Naive thymus-derived CD4-positive, alpha-beta T cell (primary cell): ENCODE results near the gene PHOSPHO1. TPM values are rescaled to one million over a fixed set of nuclear protein-coding genes. Genes with fewer than 3 reads are reported as not detected.

ENCODE experiments used
- ATAC-seq: fragments of 150-1000 bp; cut with Tn5 transposase; 2 replicates; pipeline ENCODE4 v1.10.0; 2021; ENCODE audit warnings: mild to moderate bottlenecking, moderate library complexity
- CTCF ChIA-PET: fragments of 350-600 bp; sonication (Branson Sonifier 250); formaldehyde crosslinking; loops from one replicate; lab custom pipeline; 2021; ENCODE audit warnings: antibody characterized with exemption; lab: Charles Lee
- POLR2A ChIA-PET: fragments of 350-600 bp; sonication (Branson Sonifier 250); formaldehyde crosslinking; loops from one replicate; lab custom pipeline; 2021; ENCODE audit warnings: antibody characterized with exemption, inconsistent platforms; lab: Charles Lee
- DNase-seq, 9 donors: peaks; one replicate each; pipeline versions ENCODE4 v3.0.0 to v3.0.0-alpha.2; 2020 to 2022; ENCODE audit warnings: mixed read lengths in 1 of 9
- H3K27ac ChIP-seq: one replicate; pipeline ENCODE4 v1.7.0; 2013; ENCODE audit warnings: mild to moderate bottlenecking, low read depth, low read length, moderate library complexity
- H3K27me3 ChIP-seq, 2 donors: one replicate each; pipeline ENCODE4 v1.7.0; 2013; ENCODE audit warnings: low read length in 2 of 2, mild to moderate bottlenecking in 2 of 2, moderate library complexity in 2 of 2; ENCODE audit not compliant: control insufficient read depth in 2 of 2, insufficient read depth in 2 of 2
- H3K36me3 ChIP-seq, 3 experiments: 1 replicate in 2 of 3; 2 replicates in 1 of 3; pipeline ENCODE4 v1.7.0; 2013; ENCODE audit warnings: low read length in 3 of 3, mild to moderate bottlenecking in 3 of 3, moderate library complexity in 1 of 3; ENCODE audit not compliant: insufficient read depth in 3 of 3, control insufficient read depth in 2 of 3
- H3K4me1 ChIP-seq, 2 donors: one replicate each; pipeline ENCODE4 v1.7.0; 2013; ENCODE audit warnings: low read length in 2 of 2, mild to moderate bottlenecking in 2 of 2, moderate library complexity in 1 of 2; ENCODE audit not compliant: control insufficient read depth in 2 of 2, insufficient read depth in 2 of 2
- H3K4me3 ChIP-seq: 2 replicates; pipeline ENCODE4 v1.7.0; 2013; ENCODE audit warnings: mild to moderate bottlenecking, low read length
- H3K9me3 ChIP-seq, 3 experiments: 1 replicate in 2 of 3; 2 replicates in 1 of 3; pipeline ENCODE4 v1.7.0; 2013; ENCODE audit warnings: low read length in 3 of 3; ENCODE audit not compliant: control insufficient read depth in 2 of 3
- H3K27ac Mint-ChIP-seq, 9 donors: one replicate each; pipeline ENCODE4 v1.8.0; 2020 to 2022; ENCODE audit warnings: mixed read lengths in 9 of 9, mild to moderate bottlenecking in 8 of 9, moderate library complexity in 5 of 9, inconsistent platforms in 2 of 9
- H3K27me3 Mint-ChIP-seq, 5 donors: one replicate each; pipeline ENCODE4 v1.8.0; 2021 to 2022; ENCODE audit warnings: mixed read lengths in 5 of 5, mild to moderate bottlenecking in 1 of 5
- H3K36me3 Mint-ChIP-seq, 5 donors: one replicate each; pipeline ENCODE4 v1.8.0; 2020 to 2022; ENCODE audit warnings: mixed read lengths in 5 of 5, mild to moderate bottlenecking in 3 of 5, inconsistent platforms in 1 of 5
- H3K4me1 Mint-ChIP-seq, 7 donors: one replicate each; pipeline ENCODE4 v1.8.0; 2020 to 2022; ENCODE audit warnings: mixed read lengths in 7 of 7, mild to moderate bottlenecking in 3 of 7, inconsistent platforms in 1 of 7
- H3K4me3 Mint-ChIP-seq, 10 donors: one replicate each; pipeline ENCODE4 v1.8.0; 2020 to 2022; ENCODE audit warnings: mild to moderate bottlenecking in 10 of 10, mixed read lengths in 10 of 10, moderate library complexity in 6 of 10, inconsistent platforms in 2 of 10
- H3K9me3 Mint-ChIP-seq, 11 donors: one replicate each; pipeline ENCODE4 v1.8.0; 2020 to 2022; ENCODE audit warnings: mixed read lengths in 11 of 11, mild to moderate bottlenecking in 4 of 11, inconsistent platforms in 1 of 11, moderate library complexity in 1 of 11
- intact Hi-C, 2 donors: fragments of 100-400 bp; cut with micrococcal nuclease; formaldehyde crosslinking; loops; one replicate each; pipeline ENCODE4 v1.15.1; 2023
- polyA plus RNA-seq, 2 donors: library from polyadenylated mRNA; unstranded; fragments of 300-500 nt; fragmentation: Illumina TruSeq; gene quantifications; one replicate each; pipeline ENCODE4 v1.2.3, GENCODE V29; 2021
- total RNA-seq, 6 experiments: library from RNA in 5 of 6; stranded (reverse) in 5 of 6; gene quantifications; 1 replicate in 5 of 6; 2 replicates in 1 of 6; pipeline ENCODE4 v1.2.3 and lab custom pipeline; 2021 to 2026

The PHOSPHO1 gene
- total and polyA plus RNA-seq, 7 experiments from 2014 or later, result 0.17 to 0.99 (median 0.46) TPM; not detected in 4

DNA sequence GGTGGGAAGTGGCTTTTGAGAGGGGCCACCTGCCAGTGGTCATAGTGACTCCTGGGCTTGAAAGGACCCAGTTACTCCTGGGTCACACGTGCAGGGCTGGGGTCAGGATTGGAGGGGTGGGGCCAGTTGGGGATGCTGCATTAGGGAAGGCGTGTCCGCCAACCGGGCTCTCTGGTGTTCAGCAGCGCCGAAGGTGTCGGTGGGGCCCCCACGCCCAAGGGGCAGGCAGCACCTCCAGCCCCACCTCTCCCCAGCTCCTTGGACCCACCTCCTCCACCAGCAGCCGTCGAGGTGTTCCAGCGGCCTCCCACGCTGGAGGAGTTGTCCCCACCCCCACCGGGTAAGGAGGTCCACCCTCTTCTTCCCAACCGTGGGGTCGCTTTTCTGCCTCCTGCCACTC lies 10.6 kb downstream of the PHOSPHO1 start:
- no peak overlapping the region for H3K4me3 ChIP-seq
- CTCF ChIA-PET, result no interaction called here
- H3K27me3 ChIP-seq, result no peaks in the 10 kb centered on the region
- H3K27ac Mint-ChIP-seq, result peak overlapping the region in 3 of 9 donors; percentile 51 to 99 (median 81)
- H3K4me3 Mint-ChIP-seq, result peak overlapping the region in 6 of 10 donors; percentile 17 to 94 (median 69)
- peaks cover 44 to 66% (median 58%) of the 10 kb centered on the region in 7 donors for H3K4me1 Mint-ChIP-seq
- peaks cover 0 to 16% (median 7%) of the 10 kb centered on the region in 3 experiments for H3K36me3 ChIP-seq
- no peaks in the 10 kb centered on the region for H3K9me3 ChIP-seq
- H3K4me1 ChIP-seq, result peaks cover 65 to 73% of the 10 kb centered on the region in 2 donors
- no peaks in the 10 kb centered on the region for H3K9me3 Mint-ChIP-seq
- DNase-seq, result no peak
- ATAC-seq, result no peak
- POLR2A ChIA-PET, result interaction anchor here (17.4 kb wide), 1 partner anchor 23 kb away, joined by 237 read pairs; no protein-coding TSS in a partner anchor
- H3K27me3 Mint-ChIP-seq, result peaks cover 0 to 8% (median 0%) of the 10 kb centered on the region in 5 donors
- intact Hi-C loops, result loop anchor here in 1 of 2 donors (10.0 kb wide), 1 partner anchor 275 kb away; the partner anchor contains the start of gene SNF8
- H3K27ac ChIP-seq, result no peak overlapping the region
- peaks cover 0 to 57% (median 8%) of the 10 kb centered on the region in 5 donors for H3K36me3 Mint-ChIP-seq

DNA sequence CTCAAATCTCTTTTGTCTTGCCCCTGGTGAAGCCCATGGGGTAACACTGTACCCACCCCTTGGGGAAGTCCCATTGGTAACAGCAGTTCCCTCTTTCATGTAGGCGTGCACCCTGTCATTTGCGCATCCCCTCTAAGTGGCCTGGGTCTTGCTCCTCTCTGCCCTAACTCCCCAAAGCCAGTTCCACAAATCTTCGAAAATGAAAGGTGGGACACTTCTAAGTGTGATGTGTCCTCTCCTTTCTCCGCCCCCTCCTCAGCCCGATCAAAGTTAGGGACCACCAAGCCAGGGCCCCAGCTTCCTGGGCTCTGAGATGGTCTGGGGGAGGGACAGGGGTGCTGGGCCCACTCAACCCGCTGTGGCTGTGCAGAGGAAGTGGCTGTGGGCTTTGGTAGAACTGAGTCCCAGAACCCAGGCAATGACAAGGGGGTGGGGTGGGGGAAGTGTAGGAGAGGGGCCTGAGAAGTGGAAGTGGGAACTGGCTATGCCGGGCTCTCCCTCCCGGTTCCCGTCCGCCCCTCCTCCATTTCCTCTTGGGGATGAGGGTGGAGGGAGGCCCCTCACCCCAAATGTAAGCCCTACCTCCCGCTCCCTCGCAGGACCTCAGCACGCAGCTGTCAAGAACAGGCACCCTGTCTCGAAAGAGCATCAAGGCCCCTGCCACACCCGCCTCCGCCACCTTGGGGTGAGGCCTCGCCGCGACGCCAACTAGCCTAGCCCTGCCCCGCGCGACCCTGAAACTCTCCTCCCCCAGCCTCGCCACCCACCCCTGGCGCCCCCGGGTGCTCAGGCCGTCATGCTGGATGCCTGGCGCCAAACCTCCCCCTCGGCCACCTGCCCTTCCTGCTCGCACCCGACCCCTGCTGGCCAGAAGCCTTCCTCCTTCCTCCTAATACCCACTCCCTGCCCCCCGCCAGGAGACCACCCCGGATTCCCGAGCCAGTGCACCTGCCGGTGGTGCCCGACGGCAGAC lies 11.4 kb downstream of the PHOSPHO1 start:
- H3K9me3 Mint-ChIP-seq, result no peaks in the 10 kb centered on the region
- intact Hi-C loops, result loop anchor here (1.0 kb wide), 4 partner anchors 9 to 123 kb away; partner anchors contain the start of genes ABI3 (in 2 of the 2), GNGT2 (in 2 of the 2) and PHOSPHO1 (in 1 of the 2)
- peaks cover 0 to 59% (median 8%) of the 10 kb centered on the region in 5 donors for H3K36me3 Mint-ChIP-seq
- ChIA-PET CTCF (interaction anchor here (0.6 kb wide), 1 partner anchor 39 kb away, joined by 3 read pairs; no protein-coding TSS in a partner anchor), POLR2A (interaction anchor here (17.4 kb wide), 1 partner anchor 22 kb away, joined by 237 read pairs; no protein-coding TSS in a partner anchor)
- Histone ChIP-seq H3K27ac (peak overlapping the region; percentile 70), H3K27me3 (no peaks in the 10 kb centered on the region), H3K4me3 (peak overlapping the region; percentile 28), H3K36me3 (peaks cover 0 to 16% (median 7%) of the 10 kb centered on the region in 3 experiments), H3K9me3 (no peaks in the 10 kb centered on the region), H3K4me1 (peaks cover 62 to 72% of the 10 kb centered on the region in 2 donors)
- peaks cover 50 to 69% (median 64%) of the 10 kb centered on the region in 7 donors for H3K4me1 Mint-ChIP-seq
- DNase-seq (peak in 3 of 9 donors; percentile 25 to 71 (median 25)), ATAC-seq (peak; percentile 80)
- H3K4me3 Mint-ChIP-seq, result peak overlapping the region; percentile 56 to 94 (median 78)
- H3K27ac Mint-ChIP-seq, result peak overlapping the region; percentile 81 to 99 (median 92)
- peaks cover 0 to 5% (median 0%) of the 10 kb centered on the region in 5 donors for H3K27me3 Mint-ChIP-seq

- intact Hi-C loops, result loop anchor here (1.0 kb wide), 4 partner anchors 8 to 124 kb away; partner anchors contain the start of genes ABI3 (in 2 of the 2), GNGT2 (in 2 of the 2) and PHOSPHO1 (in 1 of the 2)
- H3K27ac Mint-ChIP-seq, result peak overlapping the region; percentile 81 to 99 (median 92)
- peaks cover 0 to 14% (median 7%) of the 10 kb centered on the region in 3 experiments for H3K36me3 ChIP-seq
- H3K36me3 Mint-ChIP-seq, result peaks cover 0 to 63% (median 5%) of the 10 kb centered on the region in 5 donors
- peaks cover 56 to 74% (median 65%) of the 10 kb centered on the region in 7 donors for H3K4me1 Mint-ChIP-seq
- peak overlapping the region; percentile 70 for H3K27ac ChIP-seq
- H3K4me3 Mint-ChIP-seq, result peak overlapping the region; percentile 78 to 94 (median 84)
- ATAC-seq (peak; percentile 87), DNase-seq (peak; percentile 41 to 84 (median 79))
- H3K27me3 ChIP-seq, result no peaks in the 10 kb centered on the region
- no peaks in the 10 kb centered on the region for H3K27me3 Mint-ChIP-seq
- no peak overlapping the region for H3K4me3 ChIP-seq
- peaks cover 64 to 72% of the 10 kb centered on the region in 2 donors for H3K4me1 ChIP-seq
- POLR2A ChIA-PET, result interaction anchor here (1.0 to 17.4 kb wide), 2 partner anchors 9 to 21 kb away, joined by 7 to 237 read pairs; no protein-coding TSS in a partner anchor
- no peaks in the 10 kb centered on the region for H3K9me3 ChIP-seq
- no peaks in the 10 kb centered on the region for H3K9me3 Mint-ChIP-seq
- CTCF ChIA-PET, result interaction anchor here (0.8 to 2.5 kb wide), 3 partner anchors 9 to 19 kb away, joined by 3 to 14 read pairs (median 4); no protein-coding TSS in a partner anchor
These were observed 12.8 kb downstream of the PHOSPHO1 start for GRCh38 chr17:49217651-49218413.

DNA sequence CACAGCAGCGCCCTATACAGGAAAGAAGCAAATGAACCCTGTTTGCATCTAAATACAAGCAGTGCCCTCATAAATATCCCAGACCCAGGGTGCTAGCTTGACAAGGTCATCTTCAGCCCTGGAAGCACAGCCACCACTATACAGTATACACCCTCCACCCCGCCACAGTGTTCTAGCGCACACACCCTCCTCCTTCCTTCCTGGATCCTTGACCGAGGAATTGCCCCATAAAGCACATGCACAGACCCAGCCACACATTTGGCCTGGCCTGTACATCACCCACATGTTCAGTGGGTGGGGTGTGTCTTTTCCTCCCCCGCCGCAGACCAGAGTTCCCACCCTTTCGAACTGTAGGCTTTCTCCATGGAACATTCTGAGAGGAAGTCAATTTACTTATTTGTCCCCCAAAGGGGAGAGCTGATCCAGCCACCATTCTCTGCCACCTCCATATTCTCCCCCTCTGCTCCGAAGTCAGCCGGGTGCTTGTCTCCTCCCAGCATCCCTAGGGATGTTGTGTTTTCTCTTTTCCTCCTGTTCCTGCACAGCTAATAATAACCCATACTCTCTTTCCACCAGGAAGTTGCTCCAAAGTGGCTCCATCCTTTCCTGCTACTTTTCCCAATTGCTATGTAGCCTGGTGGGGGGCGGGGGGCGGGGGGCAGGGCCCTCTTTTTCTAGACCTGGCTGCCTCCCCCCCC lies 13.5 kb downstream of the PHOSPHO1 start:
- no peak overlapping the region for H3K4me3 ChIP-seq
- no peak for ATAC-seq
- Mint-ChIP-seq H3K27ac (peak overlapping the region; percentile 65 to 98 (median 88)), H3K9me3 (no peaks in the 10 kb centered on the region), H3K4me1 (peaks cover 62 to 77% (median 71%) of the 10 kb centered on the region in 7 donors), H3K4me3 (peak overlapping the region; percentile 67 to 94 (median 81)), H3K36me3 (peaks cover 0 to 60% (median 4%) of the 10 kb centered on the region in 5 donors), H3K27me3 (no peaks in the 10 kb centered on the region)
- H3K27ac ChIP-seq, result peak overlapping the region; percentile 7
- H3K9me3 ChIP-seq, result no peaks in the 10 kb centered on the region
- DNase-seq, result no peak
- peaks cover 0 to 7% (median 2%) of the 10 kb centered on the region in 3 experiments for H3K36me3 ChIP-seq
- H3K27me3 ChIP-seq, result no peaks in the 10 kb centered on the region
- CTCF ChIA-PET, result interaction anchor here (0.6 to 2.5 kb wide), 5 partner anchors 8 to 26 kb away, joined by 3 to 14 read pairs (median 4); no protein-coding TSS in a partner anchor
- H3K4me1 ChIP-seq, result peaks cover 71 to 75% of the 10 kb centered on the region in 2 donors
- intact Hi-C loops, result no loop called here
- POLR2A ChIA-PET, result interaction anchor here (0.9 to 17.4 kb wide), 3 partner anchors 7 to 20 kb away, joined by 4 to 237 read pairs (median 7); no protein-coding TSS in a partner anchor

DNA sequence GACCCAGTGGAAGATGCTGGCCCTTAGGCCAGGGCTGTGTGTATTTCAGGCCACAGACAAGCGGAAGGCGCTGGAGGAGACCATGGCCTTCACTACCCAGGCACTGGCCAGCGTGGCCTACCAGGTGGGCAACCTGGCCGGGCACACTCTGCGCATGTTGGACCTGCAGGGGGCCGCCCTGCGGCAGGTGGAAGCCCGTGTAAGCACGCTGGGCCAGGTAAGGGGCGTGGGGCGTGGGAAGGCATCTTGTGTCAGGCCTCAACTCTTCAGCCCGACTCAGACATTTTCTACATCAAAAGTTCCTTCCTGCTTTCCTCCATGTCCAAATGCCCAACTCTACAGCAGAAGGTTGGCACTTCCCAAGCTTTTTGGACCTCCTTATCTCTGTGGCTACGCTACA lies 14.1 kb downstream of the PHOSPHO1 start:
- Mint-ChIP-seq H3K9me3 (no peaks in the 10 kb centered on the region), H3K36me3 (peaks cover 0 to 59% (median 4%) of the 10 kb centered on the region in 5 donors), H3K27me3 (no peaks in the 10 kb centered on the region), H3K27ac (peak overlapping the region; percentile 65 to 98 (median 88)), H3K4me3 (peak overlapping the region; percentile 58 to 94 (median 80)), H3K4me1 (peaks cover 64 to 81% (median 73%) of the 10 kb centered on the region in 7 donors)
- Histone ChIP-seq H3K27ac (peak overlapping the region; percentile 51), H3K9me3 (no peaks in the 10 kb centered on the region), H3K4me1 (peaks cover 76% of the 10 kb centered on the region in 2 donors), H3K36me3 (peaks cover 0 to 4% (median 0%) of the 10 kb centered on the region in 3 experiments), H3K27me3 (no peaks in the 10 kb centered on the region), H3K4me3 (peak overlapping the region; percentile 16)
- no peak for ATAC-seq
- POLR2A ChIA-PET, result interaction anchor here (0.9 to 17.4 kb wide), 2 partner anchors 8 to 20 kb away, joined by 4 to 237 read pairs; no protein-coding TSS in a partner anchor
- intact Hi-C loops, result no loop called here
- CTCF ChIA-PET, result interaction anchor here (0.6 to 2.5 kb wide), 3 partner anchors 11 to 25 kb away, joined by 4 to 14 read pairs (median 4); no protein-coding TSS in a partner anchor
- no peak for DNase-seq
